GM12878 (cell line): Measurements from ENCODE around the gene ERC2. TPM values are rescaled to one million over a fixed set of nuclear protein-coding genes. Genes with fewer than 3 reads are reported as not detected.

Experiments
- ATAC-seq: fragments of 200-7000 bp; cut with Tn5 transposase; 3 replicates; pipeline ENCODE4 v1.9.1; 2020; ENCODE audit warnings: mild to moderate bottlenecking, moderate library complexity
- BruUV-seq: library from RNA; stranded (reverse); fragments of 400-500 nt; replicated peaks from 2 replicates; lab custom pipeline; 2021; lab: Mats Ljungman, UMichigan
- CTCF ChIA-PET: fragments of 300-600 bp; sonication (Branson Sonifier 250); formaldehyde crosslinking; extraction: SDS; loops from one replicate; lab custom pipeline; 2021; ENCODE audit warnings: inconsistent platforms; lab: Yijun Ruan, JAX
- POLR2A ChIA-PET: fragments of 350-600 bp; formaldehyde crosslinking; extraction: SDS; loops from one replicate; lab custom pipeline; 2021; ENCODE audit warnings: inconsistent platforms; lab: Charles Lee
- RAD21 ChIA-PET: fragments of 300-600 bp; sonication (Branson Sonifier 250); formaldehyde crosslinking; loops from one replicate; lab custom pipeline; 2023; ENCODE audit warnings: antibody characterized with exemption; ENCODE audit not compliant: unreplicated experiment; lab: Charles Lee
- SMC1A ChIA-PET: fragments of 300-600 bp; sonication (Branson Sonifier 250); formaldehyde crosslinking; loops from one replicate; lab custom pipeline; 2023; ENCODE audit not compliant: unreplicated experiment, uncharacterized antibody; lab: Charles Lee
- DNase-seq: peaks from one replicate; pipeline ENCODE4 v3.0.0-alpha.2; 2011; ENCODE audit warnings: low read depth, low spot score
- FAIRE-seq: peaks from 3 replicates; lab custom pipeline; 2011; peaks lifted over from hg19 to GRCh38; lab: Jason Lieb, UNC
- H2AFZ ChIP-seq: 2 replicates; pipeline ENCODE4 v1.6.0; 2011; ENCODE audit warnings: low read depth, low read length, control low read depth; ENCODE audit not compliant: control insufficient read depth
- H3K27ac ChIP-seq: 2 replicates; pipeline ENCODE4 v1.5.1; 2011; ENCODE audit warnings: control low read depth; ENCODE audit not compliant: control insufficient read depth, insufficient read depth
- H3K27me3 ChIP-seq, 2 experiments: replicated peaks in 1 of 2; 2 replicates each; pipeline versions ENCODE4 v1.6.0 to v1.6.1; 2011; ENCODE audit warnings: low read length in 1 of 2; ENCODE audit not compliant: control insufficient read depth in 2 of 2, insufficient read depth in 2 of 2
- H3K36me3 ChIP-seq, 2 experiments: 2 replicates each; pipeline ENCODE4 v1.5.1; 2011; ENCODE audit warnings: low read length in 1 of 2; ENCODE audit not compliant: control insufficient read depth in 2 of 2, insufficient read depth in 2 of 2
- H3K4me1 ChIP-seq: 2 replicates; pipeline ENCODE4 v1.6.1; 2011; ENCODE audit warnings: mild to moderate bottlenecking, low read length, moderate library complexity, mixed read lengths; ENCODE audit not compliant: control insufficient read depth, insufficient read depth
- H3K4me2 ChIP-seq: 2 replicates; pipeline ENCODE4 v1.6.0; 2011; ENCODE audit warnings: control low read depth; ENCODE audit not compliant: control insufficient read depth, insufficient read depth
- H3K4me3 ChIP-seq: fragments of 200-600 bp; sonication (generic); 2 replicates; pipeline ENCODE4 v1.5.1; 2016
- H3K79me2 ChIP-seq: 2 replicates; pipeline ENCODE4 v1.6.0; 2011; ENCODE audit warnings: low read length; ENCODE audit not compliant: control insufficient read depth, insufficient read depth
- H3K9ac ChIP-seq: 2 replicates; pipeline ENCODE4 v1.8.0; 2011; ENCODE audit warnings: low read length, control low read depth, mixed read lengths; ENCODE audit not compliant: control insufficient read depth, insufficient read depth
- H3K9me3 ChIP-seq: replicated peaks from 3 replicates; pipeline ENCODE4 v1.5.1; 2011; ENCODE audit warnings: mild to moderate bottlenecking, low read length; ENCODE audit not compliant: control insufficient read depth, insufficient read depth
- H4K20me1 ChIP-seq: 2 replicates; pipeline ENCODE4 v1.6.0; 2011; ENCODE audit not compliant: control insufficient read depth, insufficient read depth
- CBX3 ChIP-seq: fragments of 200-600 bp; sonication (generic); IDR thresholded peaks from 2 replicates; pipeline ENCODE4 v1.6.1; 2016; ENCODE audit warnings: low read depth, borderline replicate concordance
- CHD1 ChIP-seq: IDR thresholded peaks from 2 replicates; pipeline ENCODE4 v1.6.1; 2012; ENCODE audit warnings: low read depth, low read length, improper control_type of control experiment
- CREB1 ChIP-seq: IDR thresholded peaks from 2 replicates; pipeline ENCODE4 v1.6.1; 2012; ENCODE audit warnings: low read depth, mild to moderate bottlenecking, inconsistent platforms
- EGR1 ChIP-seq, 2 experiments: IDR thresholded peaks; 1 replicate in 1 of 2; 2 replicates in 1 of 2; pipeline ENCODE4 v1.6.1; 2011 to 2012; ENCODE audit warnings: low read depth in 2 of 2, low read length in 2 of 2, borderline replicate concordance in 1 of 2, mild to moderate bottlenecking in 1 of 2, moderate library complexity in 1 of 2
- JUNB ChIP-seq: IDR thresholded peaks from 2 replicates; pipeline ENCODE4 v1.6.1; 2016; ENCODE audit warnings: antibody characterized with exemption, mild to moderate bottlenecking
- JUND ChIP-seq: IDR thresholded peaks from 2 replicates; pipeline ENCODE4 v1.6.1; 2012; ENCODE audit warnings: low read depth, mild to moderate bottlenecking, low read length, improper control_type of control experiment, moderate library complexity
- NR2C2 ChIP-seq: IDR thresholded peaks from 2 replicates; pipeline ENCODE4 v1.6.1; 2011; ENCODE audit warnings: borderline replicate concordance, low read depth; ENCODE audit not compliant: control insufficient read depth, insufficient read length
- RBBP5 ChIP-seq: fragments of 200-600 bp; sonication (generic); conservative IDR thresholded peaks from 2 replicates; pipeline ENCODE4 v1.6.1; 2016
- RFX5 ChIP-seq: IDR thresholded peaks from 2 replicates; pipeline ENCODE4 v1.6.1; 2011; ENCODE audit warnings: low read depth, low read length, improper control_type of control experiment
- ZBED1 ChIP-seq: IDR thresholded peaks from 2 replicates; pipeline ENCODE4 v1.6.1; 2016; ENCODE audit warnings: borderline replicate concordance
- WGBS: methylation state at CpG from one replicate; pipeline ENCODE4 v1.1.6; 2016; ENCODE audit warnings: low lambda C conversion rate; ENCODE audit not compliant: insufficient replicate concordance, insufficient coverage; ENCODE audit errors: missing lambda C conversion rate; 5-methylcytosine and 5-hydroxymethylcytosine counted together
- in situ Hi-C: fragments of 300-500 bp; cut with MboI; formaldehyde crosslinking; loops from 9 replicates; pipeline ENCODE4 v1.14.3; 2018; ENCODE audit warnings: mixed read lengths
- intact Hi-C: fragments of 100-400 bp; cut with micrococcal nuclease; formaldehyde crosslinking; loops from one replicate; pipeline ENCODE4 v1.14.2; 2022; ENCODE audit not compliant: unreplicated experiment
- polyA plus RNA-seq, 11 experiments: library from polyadenylated mRNA; depleted of rRNA in 4 of 11; unstranded in 6 of 11; stranded (reverse) in 5 of 11; fragments of >200 nt; fragmentation: Nextera tagmentation in 4 of 11; fragmentation: Illumina TruSeq in 1 of 11; extraction: Ambion mirVana in 4 of 11; extraction: Trizol in 1 of 11; gene quantifications; 1 replicate in 1 of 11; 2 replicates in 10 of 11; pipeline versions ENCODE4 v1.2.1 to v1.2.3, GENCODE V29; 2011 to 2016; ENCODE audit warnings: inconsistent platforms in 2 of 11, missing spikeins in 2 of 11, low read depth in 1 of 11
- total RNA-seq, 4 experiments: library from RNA; depleted of rRNA in 3 of 4; stranded (reverse); fragments of >200 nt in 3 of 4; fragmentation: Illumina TruSeq in 1 of 4; extraction: Trizol in 1 of 4; gene quantifications; 2 replicates each; pipeline versions ENCODE4 v1.2.1 to v1.2.3, GENCODE V29; 2013 to 2021
- TF ChIP-seq, protein P1 (sequence below): IDR thresholded peaks from 2 replicates; pipeline ENCODE4 v1.6.1; 2012; ENCODE audit warnings: low read length, inconsistent platforms
- TF ChIP-seq, protein P2 (sequence below): fragments of 450-650 bp; IDR thresholded peaks from 2 replicates; pipeline ENCODE4 v1.6.1; 2018; ENCODE audit warnings: mild to moderate bottlenecking, low read depth, moderate library complexity; ENCODE audit not compliant: partially characterized antibody
- TF ChIP-seq, protein P3 (sequence below): fragments of 450-650 bp; formaldehyde crosslinking; IDR thresholded peaks from 2 replicates; pipeline ENCODE4 v1.4.0; 2022; ENCODE audit warnings: mild to moderate bottlenecking, moderate library complexity

Gene ERC2
- total and polyA plus RNA-seq, 10 of the 15 experiments (the other 5 are each of a cell fraction or from before 2014, with no cell fraction given): 0.06 to 1.4 (median 0.12) TPM; not detected in 3

DNA sequence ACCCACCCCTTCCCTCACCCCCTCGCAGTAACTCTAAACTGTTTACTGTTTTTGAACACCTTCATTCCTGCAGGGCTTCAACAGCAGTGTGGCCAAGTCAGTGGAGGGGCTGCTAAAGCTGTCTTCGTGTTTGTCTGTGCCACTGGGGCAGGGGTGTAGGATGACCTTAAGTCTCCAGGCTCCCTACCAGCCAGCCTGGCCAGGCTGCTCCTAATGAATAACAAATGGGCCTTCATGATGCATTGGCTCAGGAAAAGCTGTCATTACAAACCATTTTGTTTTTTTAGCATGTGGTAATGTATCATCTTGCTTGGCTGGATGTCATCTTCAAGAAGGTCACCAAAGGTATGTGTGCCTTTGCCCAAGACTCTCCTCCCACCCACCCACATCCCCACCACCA lies 609.0 kb downstream of the ERC2 start:
- H3K36me3 ChIP-seq: no peaks in the 10 kb centered on the region
- no peak overlapping the region for H3K9ac ChIP-seq
- no peaks in the 10 kb centered on the region for H3K79me2 ChIP-seq
- ChIA-PET POLR2A (no interaction called here), RAD21 (no interaction called here), SMC1A (no interaction called here), CTCF (no interaction called here)
- no TSS peak for BruUV-seq
- FAIRE-seq (no peak), DNase-seq (no peak), ATAC-seq (no peak)
- H3K4me1 ChIP-seq: no peaks in the 10 kb centered on the region
- TF ChIP-seq CREB1 (no peak), CBX3 (no peak), JUNB (no peak), ZBED1 (no peak), CHD1 (no peak), NR2C2 (no peak), EGR1 (IDR thresholded peaks at IDR 0.05; ENCODE audit: borderline replicate concordance in 1 of 2, low read depth in 2 of 2, low read length in 2 of 2) (no peak), RBBP5 (no peak), RFX5 (no peak), JUND (no peak)
- TF ChIP-seq, protein P1, sequence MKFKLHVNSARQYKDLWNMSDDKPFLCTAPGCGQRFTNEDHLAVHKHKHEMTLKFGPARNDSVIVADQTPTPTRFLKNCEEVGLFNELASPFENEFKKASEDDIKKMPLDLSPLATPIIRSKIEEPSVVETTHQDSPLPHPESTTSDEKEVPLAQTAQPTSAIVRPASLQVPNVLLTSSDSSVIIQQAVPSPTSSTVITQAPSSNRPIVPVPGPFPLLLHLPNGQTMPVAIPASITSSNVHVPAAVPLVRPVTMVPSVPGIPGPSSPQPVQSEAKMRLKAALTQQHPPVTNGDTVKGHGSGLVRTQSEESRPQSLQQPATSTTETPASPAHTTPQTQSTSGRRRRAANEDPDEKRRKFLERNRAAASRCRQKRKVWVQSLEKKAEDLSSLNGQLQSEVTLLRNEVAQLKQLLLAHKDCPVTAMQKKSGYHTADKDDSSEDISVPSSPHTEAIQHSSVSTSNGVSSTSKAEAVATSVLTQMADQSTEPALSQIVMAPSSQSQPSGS: no peak
- TF ChIP-seq, protein P2, sequence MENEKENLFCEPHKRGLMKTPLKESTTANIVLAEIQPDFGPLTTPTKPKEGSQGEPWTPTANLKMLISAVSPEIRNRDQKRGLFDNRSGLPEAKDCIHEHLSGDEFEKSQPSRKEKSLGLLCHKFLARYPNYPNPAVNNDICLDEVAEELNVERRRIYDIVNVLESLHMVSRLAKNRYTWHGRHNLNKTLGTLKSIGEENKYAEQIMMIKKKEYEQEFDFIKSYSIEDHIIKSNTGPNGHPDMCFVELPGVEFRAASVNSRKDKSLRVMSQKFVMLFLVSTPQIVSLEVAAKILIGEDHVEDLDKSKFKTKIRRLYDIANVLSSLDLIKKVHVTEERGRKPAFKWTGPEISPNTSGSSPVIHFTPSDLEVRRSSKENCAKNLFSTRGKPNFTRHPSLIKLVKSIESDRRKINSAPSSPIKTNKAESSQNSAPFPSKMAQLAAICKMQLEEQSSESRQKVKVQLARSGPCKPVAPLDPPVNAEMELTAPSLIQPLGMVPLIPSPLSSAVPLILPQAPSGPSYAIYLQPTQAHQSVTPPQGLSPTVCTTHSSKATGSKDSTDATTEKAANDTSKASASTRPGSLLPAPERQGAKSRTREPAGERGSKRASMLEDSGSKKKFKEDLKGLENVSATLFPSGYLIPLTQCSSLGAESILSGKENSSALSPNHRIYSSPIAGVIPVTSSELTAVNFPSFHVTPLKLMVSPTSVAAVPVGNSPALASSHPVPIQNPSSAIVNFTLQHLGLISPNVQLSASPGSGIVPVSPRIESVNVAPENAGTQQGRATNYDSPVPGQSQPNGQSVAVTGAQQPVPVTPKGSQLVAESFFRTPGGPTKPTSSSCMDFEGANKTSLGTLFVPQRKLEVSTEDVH: no peak
- TF ChIP-seq, protein P3, sequence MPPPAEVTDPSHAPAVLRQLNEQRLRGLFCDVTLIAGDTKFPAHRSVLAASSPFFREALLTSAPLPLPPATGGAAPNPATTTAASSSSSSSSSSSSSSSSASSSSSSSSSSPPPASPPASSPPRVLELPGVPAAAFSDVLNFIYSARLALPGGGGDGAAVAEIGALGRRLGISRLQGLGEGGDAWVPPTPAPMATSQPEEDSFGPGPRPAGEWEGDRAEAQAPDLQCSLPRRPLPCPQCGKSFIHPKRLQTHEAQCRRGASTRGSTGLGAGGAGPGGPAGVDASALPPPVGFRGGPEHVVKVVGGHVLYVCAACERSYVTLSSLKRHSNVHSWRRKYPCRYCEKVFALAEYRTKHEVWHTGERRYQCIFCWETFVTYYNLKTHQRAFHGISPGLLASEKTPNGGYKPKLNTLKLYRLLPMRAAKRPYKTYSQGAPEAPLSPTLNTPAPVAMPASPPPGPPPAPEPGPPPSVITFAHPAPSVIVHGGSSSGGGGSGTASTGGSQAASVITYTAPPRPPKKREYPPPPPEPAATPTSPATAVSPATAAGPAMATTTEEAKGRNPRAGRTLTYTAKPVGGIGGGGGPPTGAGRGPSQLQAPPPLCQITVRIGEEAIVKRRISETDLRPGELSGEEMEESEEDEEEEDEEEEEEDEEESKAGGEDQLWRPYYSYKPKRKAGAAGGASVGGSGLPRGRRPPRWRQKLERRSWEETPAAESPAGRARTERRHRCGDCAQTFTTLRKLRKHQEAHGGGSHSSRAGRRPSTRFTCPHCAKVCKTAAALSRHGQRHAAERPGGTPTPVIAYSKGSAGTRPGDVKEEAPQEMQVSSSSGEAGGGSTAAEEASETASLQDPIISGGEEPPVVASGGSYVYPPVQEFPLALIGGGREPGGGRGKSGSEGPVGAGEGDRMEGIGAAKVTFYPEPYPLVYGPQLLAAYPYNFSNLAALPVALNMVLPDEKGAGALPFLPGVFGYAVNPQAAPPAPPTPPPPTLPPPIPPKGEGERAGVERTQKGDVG (CRISPR knock-in tag): no peak
- H3K27me3 ChIP-seq: no peaks in the 10 kb centered on the region; a peak in 2 of 4 replicates
- intact Hi-C loops (no loop called here), in situ Hi-C loops (no loop called here)
- H3K27ac ChIP-seq: no peak overlapping the region
- no peak overlapping the region for H3K4me2 ChIP-seq
- H4K20me1 ChIP-seq: no peaks in the 10 kb centered on the region
- WGBS: 5% methylated on average over 2 of the region's 2 CpGs
- H2AFZ ChIP-seq: no peak overlapping the region
- H3K9me3 ChIP-seq: no peaks in the 10 kb centered on the region; the same call in 2 of the 3 replicates
- H3K4me3 ChIP-seq: no peak overlapping the region
